GM19193 (cell line): ENCODE measurements around the gene PDIK1L.

Source experiments
- POLR2A ChIP-seq: IDR thresholded peaks from 4 replicates; pipeline ENCODE4 v1.6.1; 2011; ENCODE audit not compliant: insufficient read depth, insufficient read length; ENCODE audit errors: extremely low read depth

Gene PDIK1L

GRCh38 chr1:26129778-26130177, 18.2 kb downstream of the PDIK1L start:
- no peak for TF ChIP-seq POLR2A

- TF ChIP-seq POLR2A = no peak
Measured at GRCh38 chr1:26130695-26131094, 19.1 kb downstream of the PDIK1L start.

- no peak for TF ChIP-seq POLR2A
Measured at GRCh38 chr1:26132128-26132833, 20.7 kb downstream of the PDIK1L start.

DNA sequence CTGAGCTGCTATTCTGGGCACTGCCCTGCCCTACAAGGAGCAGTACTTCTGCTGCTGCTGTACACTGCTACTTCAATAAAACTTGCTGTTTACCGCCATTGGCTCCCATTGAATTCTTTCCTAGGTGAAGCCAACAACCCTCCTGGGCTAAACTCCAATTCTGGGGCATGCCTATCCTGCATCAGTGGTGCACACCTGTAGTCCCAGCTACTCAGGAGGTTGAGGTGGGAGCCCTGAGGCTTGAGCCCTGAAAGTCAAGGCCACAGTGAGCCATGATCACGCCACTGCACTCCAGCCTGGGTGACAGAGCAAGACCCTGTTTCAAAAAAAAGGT, 21.2 kb downstream of the PDIK1L start:
- no peak for TF ChIP-seq POLR2A

DNA sequence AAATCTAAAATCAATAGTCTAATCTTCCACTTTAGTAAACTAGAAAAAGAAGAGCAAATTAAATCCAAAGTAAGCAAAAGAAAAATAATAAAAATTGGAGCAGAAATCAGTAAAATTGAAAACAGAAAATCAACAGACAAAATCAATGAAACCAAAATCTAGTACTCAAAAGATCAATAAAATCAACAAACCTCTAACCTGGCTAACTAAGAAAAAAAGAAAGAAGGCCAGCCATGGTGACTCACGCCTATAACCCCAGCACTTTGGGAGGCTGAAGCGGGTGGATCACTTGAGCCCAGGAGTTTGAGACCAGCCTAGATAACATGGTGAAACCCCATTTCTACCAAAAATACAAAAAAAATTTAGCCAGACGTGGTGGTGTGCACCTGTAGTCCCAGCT, 22.8 kb downstream of the PDIK1L start:
- TF ChIP-seq POLR2A = no peak

DNA sequence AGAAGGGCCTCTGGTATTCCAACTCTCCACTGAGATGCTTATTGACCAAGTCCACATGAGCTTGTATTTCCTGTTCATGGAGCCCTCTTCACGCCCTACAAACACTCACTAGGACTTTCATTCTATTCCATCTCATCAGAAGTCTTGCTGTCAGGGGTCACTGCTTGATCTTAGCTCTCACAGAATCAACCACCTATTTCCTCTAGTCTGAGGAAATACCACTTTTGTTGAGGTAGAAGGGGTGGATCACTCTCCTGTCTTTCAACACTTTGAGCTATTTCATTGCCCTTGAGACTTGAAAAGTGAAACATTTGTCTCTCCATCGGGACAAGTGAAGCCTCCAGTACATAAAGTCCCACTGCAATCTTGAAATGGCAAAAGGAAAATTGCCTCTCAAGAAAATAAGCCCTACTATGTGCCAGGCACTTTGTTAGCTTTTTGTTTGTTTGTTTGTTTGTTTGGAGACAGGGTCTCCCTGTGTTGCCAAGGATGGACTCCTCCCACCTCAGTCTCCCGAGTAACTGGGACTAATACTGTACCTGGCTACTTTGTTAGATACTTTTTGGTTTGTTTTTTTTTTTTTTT, 27.4 kb downstream of the PDIK1L start:
- TF ChIP-seq POLR2A = no peak

DNA sequence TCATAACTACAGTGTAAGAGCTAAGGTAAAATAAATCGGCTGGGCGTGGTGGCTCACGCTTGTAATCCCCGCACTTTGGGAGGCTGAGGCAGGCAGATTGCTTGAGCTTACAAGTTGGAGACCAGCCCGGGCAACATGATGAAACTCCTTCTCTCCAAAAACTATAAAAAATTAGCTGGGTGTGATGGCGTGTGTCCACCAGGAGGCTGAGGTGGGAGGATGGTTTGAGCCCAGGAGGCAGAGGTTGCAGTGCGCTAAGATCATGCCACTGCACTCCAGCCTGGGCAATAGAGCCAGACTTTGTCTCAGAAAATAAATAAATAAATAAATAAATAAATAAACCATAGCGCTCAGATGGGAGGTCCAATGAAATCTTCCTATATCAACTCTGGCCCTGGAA, 30.5 kb downstream of the PDIK1L start:
- no peak for TF ChIP-seq POLR2A

DNA sequence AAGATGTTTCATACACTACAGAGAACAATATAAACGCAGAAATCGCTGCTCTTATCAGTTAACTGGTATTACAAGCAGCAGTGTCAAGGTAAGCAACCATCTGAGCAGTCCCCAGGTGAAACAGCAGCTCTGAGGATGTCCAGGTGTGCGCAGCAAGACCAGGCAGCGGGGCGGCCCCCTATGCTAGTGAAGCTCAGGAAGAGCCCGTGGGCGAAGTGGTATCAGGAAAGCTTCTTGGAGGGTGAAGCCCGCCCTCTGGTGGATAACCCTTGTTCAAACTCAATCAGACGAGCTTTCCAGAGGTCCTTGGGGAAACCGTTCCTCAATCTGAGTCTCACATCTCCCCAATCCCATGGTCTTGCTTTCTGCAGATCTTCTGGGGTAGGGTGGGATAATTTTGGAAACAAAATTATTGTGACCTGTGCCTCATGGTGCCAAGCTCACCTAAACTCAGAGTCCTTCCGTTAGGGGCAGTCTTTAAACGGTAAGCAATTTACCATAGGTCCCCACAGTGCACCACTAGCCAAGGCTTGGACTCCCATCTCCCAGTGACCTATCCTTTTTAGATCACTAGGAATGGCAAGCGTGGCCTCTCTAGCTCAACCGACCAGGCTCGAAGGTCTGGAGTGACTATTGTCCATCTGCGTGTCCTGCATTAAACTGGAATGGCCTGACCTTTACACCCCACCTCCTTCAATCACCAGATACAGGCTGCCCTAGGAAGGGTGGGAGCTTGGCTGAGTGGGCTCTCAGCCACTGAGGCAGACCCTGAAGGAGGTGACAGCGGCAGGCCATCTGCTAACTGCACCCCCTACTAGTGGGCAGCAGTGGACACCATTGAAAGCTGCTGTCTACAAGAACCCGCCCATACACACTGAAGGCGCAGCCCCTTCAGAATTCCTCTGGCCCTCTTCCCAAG, 33.7 kb downstream of the PDIK1L start:
- TF ChIP-seq POLR2A = no peak

GRCh38 chr1:26145960-26146294, 34.3 kb downstream of the PDIK1L start:
- TF ChIP-seq POLR2A = no peak

DNA sequence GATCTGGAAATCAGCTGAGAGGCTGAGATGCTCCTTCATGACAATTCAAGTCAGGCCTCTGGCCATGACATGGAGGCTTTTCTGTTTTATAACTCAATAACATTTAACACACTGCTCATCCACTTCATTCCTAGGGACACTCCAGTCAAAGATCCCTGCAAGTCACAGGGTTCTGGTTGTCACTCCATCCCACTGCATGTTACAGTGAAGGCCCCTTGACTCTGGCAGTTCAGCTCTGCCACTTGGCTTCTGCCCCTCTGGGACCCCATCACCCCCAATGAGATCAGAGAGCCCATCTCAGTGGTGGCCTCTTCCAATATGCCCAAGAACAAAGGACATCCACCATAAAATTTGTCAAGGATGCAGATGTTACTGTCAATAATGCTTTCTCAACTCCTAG, 37.3 kb downstream of the PDIK1L start:
- no peak for TF ChIP-seq POLR2A

- TF ChIP-seq POLR2A = no peak
Measured at GRCh38 chr1:26153966-26154532, 42.4 kb downstream of the PDIK1L start.

DNA sequence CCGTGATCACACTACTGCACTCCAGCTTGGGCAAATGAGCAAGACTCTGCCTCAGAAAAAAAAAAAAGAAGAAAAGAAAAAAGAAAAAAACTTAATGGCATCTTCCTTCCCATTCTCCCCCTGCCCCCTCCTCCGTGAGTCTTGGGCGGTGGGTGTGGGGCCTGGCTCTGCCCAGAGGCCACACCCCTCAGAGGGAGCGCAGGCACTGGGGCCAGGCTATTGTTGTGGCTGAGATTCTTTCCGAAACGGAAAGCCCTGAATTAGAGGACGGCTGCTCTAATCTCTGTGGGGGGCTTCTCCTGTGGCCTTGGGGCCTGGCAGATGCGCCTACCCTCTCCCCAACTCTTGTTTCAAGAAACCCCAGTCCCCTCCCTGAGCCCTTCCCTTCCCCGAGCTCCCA, 43.1 kb downstream of the PDIK1L start:
- no peak for TF ChIP-seq POLR2A

DNA sequence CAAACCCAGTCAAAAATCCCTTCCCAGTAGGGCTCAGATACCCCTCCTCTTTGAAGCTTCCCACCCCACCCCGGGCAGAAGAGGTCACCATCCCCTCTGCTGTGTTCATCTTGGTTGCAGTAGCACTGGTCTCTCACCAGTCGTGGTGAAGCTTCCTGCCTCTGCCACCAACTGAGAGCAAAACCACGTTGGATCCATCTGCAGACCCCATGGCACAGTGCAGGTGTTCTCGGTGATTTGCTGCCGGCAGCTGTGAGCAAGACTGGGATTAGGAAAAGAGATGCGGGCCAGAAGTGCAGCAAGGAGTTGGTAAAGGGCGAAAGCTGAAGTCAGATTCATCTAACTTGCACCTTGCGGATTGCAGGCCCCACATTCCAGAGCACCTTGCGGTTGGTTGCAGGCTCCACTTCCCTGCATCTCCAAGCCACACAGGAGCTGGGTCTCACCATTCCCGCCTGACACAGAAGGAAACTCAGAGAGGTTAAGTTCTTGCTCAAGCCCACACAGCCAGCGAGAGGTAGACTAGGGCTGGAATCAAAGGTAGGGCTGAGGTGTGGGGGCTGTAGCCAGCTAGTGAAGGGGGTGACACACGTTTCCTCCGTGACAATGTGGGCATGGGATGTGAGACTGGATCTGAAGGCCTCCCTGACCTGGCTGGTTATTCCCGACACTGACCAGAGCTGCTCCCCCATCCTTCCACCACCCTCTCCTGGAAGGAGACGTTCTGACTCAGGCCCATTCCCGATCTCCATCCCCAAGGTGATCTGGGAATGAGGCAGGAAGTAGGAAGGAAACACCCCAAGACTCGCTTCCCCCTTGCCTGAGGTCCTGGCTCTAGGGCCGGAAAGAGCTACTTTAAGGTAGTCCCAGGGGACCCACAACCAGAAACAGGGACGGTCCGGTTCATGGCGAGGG, 44.0 kb downstream of the PDIK1L start:
- no peak for TF ChIP-seq POLR2A

DNA sequence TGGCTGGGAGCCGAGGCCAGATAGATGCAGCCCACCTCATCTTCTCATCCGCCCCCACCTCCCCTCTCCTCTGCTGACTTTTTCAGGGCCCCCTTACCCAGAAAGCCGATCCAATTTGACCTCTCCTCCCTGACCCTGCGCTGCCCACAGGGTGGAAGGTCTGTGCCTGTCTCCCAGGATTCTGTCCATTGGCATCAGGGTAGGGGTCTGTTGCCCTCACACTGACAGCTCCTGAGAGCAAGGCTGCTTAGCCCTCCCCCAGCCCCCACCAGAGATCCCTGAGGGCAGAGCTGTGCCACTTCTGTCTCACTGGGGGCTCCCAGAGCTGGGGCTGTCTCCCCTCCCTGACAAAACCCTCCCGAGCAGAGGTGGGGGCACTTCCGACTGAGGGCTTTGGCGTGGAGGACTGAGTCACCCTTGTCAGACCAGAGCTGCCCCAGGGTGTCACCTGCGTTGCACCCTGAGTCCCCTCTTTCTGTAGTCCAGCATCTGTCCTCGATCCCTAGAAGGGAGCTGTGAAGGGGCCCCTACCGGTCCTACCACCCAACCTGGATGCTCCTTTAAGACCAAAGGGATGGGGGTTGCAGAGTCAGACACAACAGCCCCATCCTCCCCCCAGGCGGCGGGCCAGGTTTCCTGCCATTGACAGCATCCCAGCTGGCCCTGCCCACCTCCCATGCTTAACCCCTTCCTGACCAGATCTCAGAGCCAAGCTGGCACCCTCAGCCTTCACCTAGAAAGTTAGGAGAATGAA, 44.8 kb downstream of the PDIK1L start:
- TF ChIP-seq POLR2A = no peak
